Measurements from ENCODE around the gene IGLL1. TPM values are rescaled to one million over a fixed set of nuclear protein-coding genes. Genes with fewer than 3 reads are reported as not detected.
"Not testable (repeated sequence)": the region's sequence is repeated elsewhere in the genome, so short reads cannot be mapped to it uniquely, and the experiment has no call there.

IGLL1 gene
- total and polyA plus RNA-seq, 2 experiments from 2014 or later = not detected

DNA sequence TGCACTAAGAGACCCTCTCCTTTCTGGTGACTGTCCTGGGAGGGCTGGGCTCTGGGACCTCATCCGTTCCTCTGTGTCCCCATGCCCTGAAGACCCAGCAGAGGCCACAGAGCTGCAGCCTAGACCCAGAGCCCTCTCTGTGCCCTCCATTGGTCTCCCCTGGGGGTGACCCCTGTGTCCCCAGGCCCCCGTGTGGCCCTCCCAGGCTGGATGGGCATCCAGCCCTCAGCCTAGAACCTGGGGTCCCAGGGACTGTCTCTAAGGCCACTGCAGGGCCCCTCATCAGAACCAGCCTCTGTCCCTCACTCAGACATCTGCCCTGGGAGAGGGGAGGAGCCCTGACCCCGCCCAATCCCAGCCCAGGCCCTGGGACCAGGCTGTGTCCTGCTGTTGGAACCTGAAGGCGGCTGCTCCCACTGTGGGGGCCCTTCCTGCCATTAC is 5.7 kb downstream of the IGLL1 start:
- H3K4me1 ChIP-seq (ENCODE audit: insufficient read depth) = no peaks in the 10 kb centered on the region
- no peaks in the 10 kb centered on the region for H4K20me1 ChIP-seq (ENCODE audit: insufficient read depth, poor library complexity, severe bottlenecking)
- H3K27ac ChIP-seq = no peak overlapping the region
- no peak overlapping the region for H3K4me3 ChIP-seq
- TF ChIP-seq EZH2 (IDR thresholded peaks at IDR 0.05; ENCODE audit: borderline replicate concordance) (no peak), EZH2phosphoT487 (IDR thresholded peaks at IDR 0.05; ENCODE audit: low read depth, severe bottlenecking, unreplicated experiment) (no peak)
- TF ChIP-seq, protein P1, sequence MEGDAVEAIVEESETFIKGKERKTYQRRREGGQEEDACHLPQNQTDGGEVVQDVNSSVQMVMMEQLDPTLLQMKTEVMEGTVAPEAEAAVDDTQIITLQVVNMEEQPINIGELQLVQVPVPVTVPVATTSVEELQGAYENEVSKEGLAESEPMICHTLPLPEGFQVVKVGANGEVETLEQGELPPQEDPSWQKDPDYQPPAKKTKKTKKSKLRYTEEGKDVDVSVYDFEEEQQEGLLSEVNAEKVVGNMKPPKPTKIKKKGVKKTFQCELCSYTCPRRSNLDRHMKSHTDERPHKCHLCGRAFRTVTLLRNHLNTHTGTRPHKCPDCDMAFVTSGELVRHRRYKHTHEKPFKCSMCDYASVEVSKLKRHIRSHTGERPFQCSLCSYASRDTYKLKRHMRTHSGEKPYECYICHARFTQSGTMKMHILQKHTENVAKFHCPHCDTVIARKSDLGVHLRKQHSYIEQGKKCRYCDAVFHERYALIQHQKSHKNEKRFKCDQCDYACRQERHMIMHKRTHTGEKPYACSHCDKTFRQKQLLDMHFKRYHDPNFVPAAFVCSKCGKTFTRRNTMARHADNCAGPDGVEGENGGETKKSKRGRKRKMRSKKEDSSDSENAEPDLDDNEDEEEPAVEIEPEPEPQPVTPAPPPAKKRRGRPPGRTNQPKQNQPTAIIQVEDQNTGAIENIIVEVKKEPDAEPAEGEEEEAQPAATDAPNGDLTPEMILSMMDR (IDR thresholded peaks at IDR 0.05; ENCODE audit: poor library complexity) = no peak
- no peaks in the 10 kb centered on the region for H3K9me3 ChIP-seq (ENCODE audit: low read depth)
- WGBS (ENCODE audit: low lambda C conversion rate, missing lambda C conversion rate) = 83% methylated on average over 4 of the region's 4 CpGs
- H3K79me2 ChIP-seq = no peaks in the 10 kb centered on the region
- H3K36me3 ChIP-seq (replicated peaks; ENCODE audit: insufficient read depth, low read depth) = no peaks in the 10 kb centered on the region
- H3K9me2 ChIP-seq (replicated peaks; ENCODE audit: insufficient read depth) = no peaks in the 10 kb centered on the region
- no peaks in the 10 kb centered on the region for H3K27me3 ChIP-seq
- H3K4me2 ChIP-seq = no peak overlapping the region
- H2AFZ ChIP-seq = no peak overlapping the region
- no peak for DNase-seq (ENCODE audit: low spot score)

DNA sequence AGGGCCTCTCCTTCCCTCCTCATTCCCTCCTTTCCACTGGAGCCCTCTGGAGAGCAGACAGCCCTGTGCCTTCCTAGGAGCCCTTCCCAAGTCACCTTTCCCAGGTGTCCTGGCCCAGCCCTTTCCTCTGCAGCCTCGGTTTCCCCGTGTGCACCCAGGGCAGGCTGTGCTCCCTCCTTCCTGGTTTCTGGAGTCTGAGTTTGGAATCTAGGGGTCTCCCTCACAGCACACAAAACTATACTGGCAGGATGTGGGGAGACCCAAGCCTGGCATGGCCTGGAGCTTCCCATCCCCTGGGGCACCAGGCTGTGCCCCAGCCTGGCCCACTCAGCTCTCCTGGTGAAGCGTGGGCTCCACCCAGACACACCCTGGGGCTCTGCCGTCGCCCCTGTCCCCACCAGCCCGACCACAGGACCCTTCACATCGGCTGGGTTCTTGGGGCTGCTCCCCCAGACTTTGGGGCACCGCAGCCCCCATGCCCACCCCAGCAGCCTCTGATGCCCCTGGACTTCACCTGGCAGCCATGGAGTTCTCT is 6.3 kb downstream of the IGLL1 start:
- H3K9me3 ChIP-seq (ENCODE audit: low read depth); H3K4me2 ChIP-seq; H4K20me1 ChIP-seq (ENCODE audit: insufficient read depth, poor library complexity, severe bottlenecking); H3K4me1 ChIP-seq (ENCODE audit: insufficient read depth); H3K27ac ChIP-seq; H3K27me3 ChIP-seq; H3K79me2 ChIP-seq; H2AFZ ChIP-seq; H3K9me2 ChIP-seq (replicated peaks; ENCODE audit: insufficient read depth); DNase-seq (ENCODE audit: low spot score); H3K4me3 ChIP-seq; H3K36me3 ChIP-seq (replicated peaks; ENCODE audit: insufficient read depth, low read depth): not testable (repeated sequence)
- WGBS (ENCODE audit: low lambda C conversion rate, missing lambda C conversion rate) = 93% methylated on average over 6 of the region's 8 CpGs

DNA sequence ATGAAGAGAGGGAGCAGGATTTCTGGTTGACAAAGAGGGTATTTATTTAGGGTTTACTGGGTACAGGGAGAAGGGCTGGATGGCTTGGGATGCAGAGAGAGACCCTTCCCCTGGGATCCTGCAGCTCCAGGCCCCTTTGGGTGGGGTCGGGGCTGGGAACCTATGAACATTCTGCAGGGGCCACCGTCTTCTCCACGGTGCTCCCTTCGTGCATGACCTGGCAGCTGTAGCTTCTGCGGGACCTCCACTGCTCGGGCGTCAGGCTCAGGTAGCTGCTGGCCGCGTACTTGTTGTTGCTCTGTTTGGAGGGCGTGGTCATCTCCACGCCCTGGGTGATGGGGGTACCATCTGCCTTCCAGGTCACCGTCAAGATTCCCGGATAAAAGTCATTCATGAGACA is 7.0 kb downstream of the IGLL1 start:
- H3K27ac ChIP-seq; H3K9me2 ChIP-seq (replicated peaks; ENCODE audit: insufficient read depth); H3K79me2 ChIP-seq; H3K4me1 ChIP-seq (ENCODE audit: insufficient read depth); H3K4me2 ChIP-seq; H4K20me1 ChIP-seq (ENCODE audit: insufficient read depth, poor library complexity, severe bottlenecking); H3K27me3 ChIP-seq; H3K9me3 ChIP-seq (ENCODE audit: low read depth); H3K36me3 ChIP-seq (replicated peaks; ENCODE audit: insufficient read depth, low read depth); H3K4me3 ChIP-seq; H2AFZ ChIP-seq; DNase-seq (ENCODE audit: low spot score): not testable (repeated sequence)
- WGBS (ENCODE audit: low lambda C conversion rate, missing lambda C conversion rate) = 83% methylated on average over 12 of the region's 13 CpGs

DNA sequence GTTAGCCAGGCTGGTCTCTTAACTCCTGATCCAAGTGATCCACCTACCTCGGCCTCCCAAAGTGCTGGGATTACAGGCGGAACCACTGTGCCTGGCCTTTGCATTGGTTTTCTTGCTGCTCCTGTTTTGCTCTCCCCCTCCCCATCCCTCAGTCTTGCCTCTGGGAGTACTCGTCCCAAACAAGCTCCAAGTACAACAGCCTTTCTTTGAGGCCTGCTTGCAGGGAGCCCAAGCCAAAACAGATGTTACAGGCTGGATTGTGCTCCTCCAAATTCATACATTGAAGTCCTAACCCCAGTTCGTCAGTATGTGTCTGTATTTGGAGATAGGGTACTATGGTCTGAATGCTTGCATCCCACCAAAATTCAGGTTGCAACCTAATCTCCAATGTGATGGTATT is 8.6 kb downstream of the IGLL1 start:
- no peak for TF ChIP-seq EZH2 (IDR thresholded peaks at IDR 0.05; ENCODE audit: borderline replicate concordance)
- no peak for TF ChIP-seq EZH2phosphoT487 (IDR thresholded peaks at IDR 0.05; ENCODE audit: low read depth, severe bottlenecking, unreplicated experiment)
- TF ChIP-seq, protein P1 (IDR thresholded peaks at IDR 0.05; ENCODE audit: poor library complexity) = no peak
- Histone ChIP-seq H3K4me1 (ENCODE audit: insufficient read depth) (peaks cover 1% of the 10 kb centered on the region), H4K20me1 (ENCODE audit: insufficient read depth, poor library complexity, severe bottlenecking) (no peaks in the 10 kb centered on the region), H3K36me3 (replicated peaks; ENCODE audit: insufficient read depth, low read depth) (no peaks in the 10 kb centered on the region), H2AFZ (no peak overlapping the region), H3K9me3 (ENCODE audit: low read depth) (no peaks in the 10 kb centered on the region), H3K4me3 (no peak overlapping the region), H3K9me2 (replicated peaks; ENCODE audit: insufficient read depth) (no peaks in the 10 kb centered on the region), H3K79me2 (no peaks in the 10 kb centered on the region), H3K27ac (no peak overlapping the region), H3K4me2 (no peak overlapping the region), H3K27me3 (no peaks in the 10 kb centered on the region)
- 86% methylated on average over 4 of the region's 4 CpGs for WGBS (ENCODE audit: low lambda C conversion rate, missing lambda C conversion rate)
- no peak for DNase-seq (ENCODE audit: low spot score)
